Prostate gland (tissue), 2 donors: Measurements from ENCODE around the gene CTSC.

Source experiments
- POLR2A ChIP-seq: fragments of 450-650 bp; IDR thresholded peaks from one replicate; pipeline ENCODE4 v1.6.1; 2016; ENCODE audit warnings: antibody characterized with exemption, mild to moderate bottlenecking
- TF ChIP-seq, protein P1 (sequence below), 4 experiments: fragments of 200-600 bp in 2 of 4; fragments of 450-650 bp in 2 of 4; sonication (generic) in 2 of 4; IDR thresholded peaks; 1 replicate in 3 of 4; 2 replicates in 1 of 4; pipeline ENCODE4 v1.5.1; 2016 to 2019; ENCODE audit warnings: antibody characterized with exemption in 4 of 4, mild to moderate bottlenecking in 2 of 4, moderate library complexity in 2 of 4

DNA sequence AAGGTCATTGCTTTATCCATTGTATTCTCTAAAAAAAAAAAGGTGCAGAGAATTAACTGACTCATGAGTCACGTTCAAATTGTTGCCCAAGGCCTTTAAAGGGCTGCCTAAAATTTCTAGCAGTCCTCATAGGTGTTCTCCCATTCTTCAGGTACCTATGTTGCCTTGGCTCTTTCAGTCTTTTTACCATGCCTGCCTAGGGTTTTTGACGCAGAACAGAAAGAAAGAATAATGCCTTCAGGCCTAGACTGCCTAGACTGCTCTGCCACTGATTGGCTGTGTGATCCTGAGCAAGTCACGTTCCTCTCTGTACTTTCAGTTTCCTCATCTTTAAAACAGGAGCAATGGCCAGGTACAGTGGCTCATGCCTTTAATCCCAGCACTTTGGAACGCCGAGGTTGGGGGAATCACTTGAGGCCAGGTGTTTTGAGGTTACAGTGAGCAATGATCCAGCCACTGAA, 21.5 kb downstream of the CTSC start:
- TF ChIP-seq POLR2A = no peak
- TF ChIP-seq, protein P1, sequence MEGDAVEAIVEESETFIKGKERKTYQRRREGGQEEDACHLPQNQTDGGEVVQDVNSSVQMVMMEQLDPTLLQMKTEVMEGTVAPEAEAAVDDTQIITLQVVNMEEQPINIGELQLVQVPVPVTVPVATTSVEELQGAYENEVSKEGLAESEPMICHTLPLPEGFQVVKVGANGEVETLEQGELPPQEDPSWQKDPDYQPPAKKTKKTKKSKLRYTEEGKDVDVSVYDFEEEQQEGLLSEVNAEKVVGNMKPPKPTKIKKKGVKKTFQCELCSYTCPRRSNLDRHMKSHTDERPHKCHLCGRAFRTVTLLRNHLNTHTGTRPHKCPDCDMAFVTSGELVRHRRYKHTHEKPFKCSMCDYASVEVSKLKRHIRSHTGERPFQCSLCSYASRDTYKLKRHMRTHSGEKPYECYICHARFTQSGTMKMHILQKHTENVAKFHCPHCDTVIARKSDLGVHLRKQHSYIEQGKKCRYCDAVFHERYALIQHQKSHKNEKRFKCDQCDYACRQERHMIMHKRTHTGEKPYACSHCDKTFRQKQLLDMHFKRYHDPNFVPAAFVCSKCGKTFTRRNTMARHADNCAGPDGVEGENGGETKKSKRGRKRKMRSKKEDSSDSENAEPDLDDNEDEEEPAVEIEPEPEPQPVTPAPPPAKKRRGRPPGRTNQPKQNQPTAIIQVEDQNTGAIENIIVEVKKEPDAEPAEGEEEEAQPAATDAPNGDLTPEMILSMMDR (IDR thresholded peaks at IDR 0.05) = no peak
